ENCODE data around the gene PMM1. TPM values are rescaled to one million over a fixed set of nuclear protein-coding genes. Genes with fewer than 3 reads are reported as not detected.

PMM1 gene
- total RNA-seq, 1 experiment from 2014 or later, result 30.5 TPM

DNA sequence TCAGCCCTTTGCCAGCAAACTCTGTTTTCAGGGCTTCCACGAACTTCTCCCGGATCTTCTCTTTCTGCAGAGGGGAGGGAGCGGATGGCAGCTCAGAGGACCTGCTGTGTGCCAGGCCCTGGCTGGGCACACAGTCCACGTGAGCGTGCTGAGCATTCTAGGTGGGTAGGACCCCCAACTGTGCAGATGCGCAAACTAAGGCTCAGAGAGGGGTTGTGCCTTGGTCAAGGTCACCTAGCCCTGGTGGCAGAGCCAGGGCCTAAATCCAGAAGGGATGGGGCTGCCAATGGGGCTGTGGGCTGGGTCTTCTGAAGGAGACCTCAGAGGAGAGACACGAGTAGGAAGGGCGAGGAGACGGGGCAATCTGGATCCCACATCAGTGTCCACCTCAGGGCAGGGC, 10.8 kb downstream of the PMM1 start:
- no peaks in the 10 kb centered on the region for H3K36me3 ChIP-seq (ENCODE audit: control insufficient read depth, insufficient read depth, low read length)
- DNase-seq (ENCODE audit: low read depth, low spot score), result no peak
- CTCF ChIA-PET, result no interaction called here
- H3K9me3 ChIP-seq (ENCODE audit: control insufficient read depth, insufficient read depth, low read depth, low read length), result no peaks in the 10 kb centered on the region
- POLR2A ChIA-PET, result no interaction called here
- no peaks in the 10 kb centered on the region for H3K27me3 ChIP-seq (ENCODE audit: control insufficient read depth, insufficient read depth, low read length)
- intact Hi-C loops (cut with micrococcal nuclease; ENCODE audit: unreplicated experiment) (no loop called here), in situ Hi-C loops (cut with HindIII; ENCODE audit: low pct_unique_long_range_greater_than_20kb, low sequenced_read_pairs) (no loop called here)
- TF ChIP-seq, protein P1, sequence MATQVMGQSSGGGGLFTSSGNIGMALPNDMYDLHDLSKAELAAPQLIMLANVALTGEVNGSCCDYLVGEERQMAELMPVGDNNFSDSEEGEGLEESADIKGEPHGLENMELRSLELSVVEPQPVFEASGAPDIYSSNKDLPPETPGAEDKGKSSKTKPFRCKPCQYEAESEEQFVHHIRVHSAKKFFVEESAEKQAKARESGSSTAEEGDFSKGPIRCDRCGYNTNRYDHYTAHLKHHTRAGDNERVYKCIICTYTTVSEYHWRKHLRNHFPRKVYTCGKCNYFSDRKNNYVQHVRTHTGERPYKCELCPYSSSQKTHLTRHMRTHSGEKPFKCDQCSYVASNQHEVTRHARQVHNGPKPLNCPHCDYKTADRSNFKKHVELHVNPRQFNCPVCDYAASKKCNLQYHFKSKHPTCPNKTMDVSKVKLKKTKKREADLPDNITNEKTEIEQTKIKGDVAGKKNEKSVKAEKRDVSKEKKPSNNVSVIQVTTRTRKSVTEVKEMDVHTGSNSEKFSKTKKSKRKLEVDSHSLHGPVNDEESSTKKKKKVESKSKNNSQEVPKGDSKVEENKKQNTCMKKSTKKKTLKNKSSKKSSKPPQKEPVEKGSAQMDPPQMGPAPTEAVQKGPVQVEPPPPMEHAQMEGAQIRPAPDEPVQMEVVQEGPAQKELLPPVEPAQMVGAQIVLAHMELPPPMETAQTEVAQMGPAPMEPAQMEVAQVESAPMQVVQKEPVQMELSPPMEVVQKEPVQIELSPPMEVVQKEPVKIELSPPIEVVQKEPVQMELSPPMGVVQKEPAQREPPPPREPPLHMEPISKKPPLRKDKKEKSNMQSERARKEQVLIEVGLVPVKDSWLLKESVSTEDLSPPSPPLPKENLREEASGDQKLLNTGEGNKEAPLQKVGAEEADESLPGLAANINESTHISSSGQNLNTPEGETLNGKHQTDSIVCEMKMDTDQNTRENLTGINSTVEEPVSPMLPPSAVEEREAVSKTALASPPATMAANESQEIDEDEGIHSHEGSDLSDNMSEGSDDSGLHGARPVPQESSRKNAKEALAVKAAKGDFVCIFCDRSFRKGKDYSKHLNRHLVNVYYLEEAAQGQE (IDR thresholded peaks at IDR 0.05; ENCODE audit: insufficient read depth in 1 of 2, low read depth in 2 of 2, low read length in 1 of 2), result no peak
- TF ChIP-seq TCF7L2 (IDR thresholded peaks at IDR 0.05; ENCODE audit: low read depth, low read length) (no peak), SIN3A (IDR thresholded peaks at IDR 0.05; ENCODE audit: borderline replicate concordance, insufficient read depth, low read depth, low read length) (no peak), POLR2AphosphoS5 (IDR thresholded peaks at IDR 0.05; ENCODE audit: low read depth, low read length) (no peak)
- TF ChIP-seq, protein P2, sequence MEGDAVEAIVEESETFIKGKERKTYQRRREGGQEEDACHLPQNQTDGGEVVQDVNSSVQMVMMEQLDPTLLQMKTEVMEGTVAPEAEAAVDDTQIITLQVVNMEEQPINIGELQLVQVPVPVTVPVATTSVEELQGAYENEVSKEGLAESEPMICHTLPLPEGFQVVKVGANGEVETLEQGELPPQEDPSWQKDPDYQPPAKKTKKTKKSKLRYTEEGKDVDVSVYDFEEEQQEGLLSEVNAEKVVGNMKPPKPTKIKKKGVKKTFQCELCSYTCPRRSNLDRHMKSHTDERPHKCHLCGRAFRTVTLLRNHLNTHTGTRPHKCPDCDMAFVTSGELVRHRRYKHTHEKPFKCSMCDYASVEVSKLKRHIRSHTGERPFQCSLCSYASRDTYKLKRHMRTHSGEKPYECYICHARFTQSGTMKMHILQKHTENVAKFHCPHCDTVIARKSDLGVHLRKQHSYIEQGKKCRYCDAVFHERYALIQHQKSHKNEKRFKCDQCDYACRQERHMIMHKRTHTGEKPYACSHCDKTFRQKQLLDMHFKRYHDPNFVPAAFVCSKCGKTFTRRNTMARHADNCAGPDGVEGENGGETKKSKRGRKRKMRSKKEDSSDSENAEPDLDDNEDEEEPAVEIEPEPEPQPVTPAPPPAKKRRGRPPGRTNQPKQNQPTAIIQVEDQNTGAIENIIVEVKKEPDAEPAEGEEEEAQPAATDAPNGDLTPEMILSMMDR (IDR thresholded peaks at IDR 0.05), result no peak
- no peak overlapping the region for H3K4me3 ChIP-seq (ENCODE audit: low read depth in 2 of 2, low read length in 2 of 2)
- H3K27ac ChIP-seq (ENCODE audit: low read length), result no peak overlapping the region
- no peak for ATAC-seq
- no peaks in the 10 kb centered on the region; the same call in 1 of the 2 replicates for H3K4me1 ChIP-seq (ENCODE audit: control insufficient read depth, insufficient read depth, low read length)
- BruUV-seq (replicated peaks), result no TSS peak

DNA sequence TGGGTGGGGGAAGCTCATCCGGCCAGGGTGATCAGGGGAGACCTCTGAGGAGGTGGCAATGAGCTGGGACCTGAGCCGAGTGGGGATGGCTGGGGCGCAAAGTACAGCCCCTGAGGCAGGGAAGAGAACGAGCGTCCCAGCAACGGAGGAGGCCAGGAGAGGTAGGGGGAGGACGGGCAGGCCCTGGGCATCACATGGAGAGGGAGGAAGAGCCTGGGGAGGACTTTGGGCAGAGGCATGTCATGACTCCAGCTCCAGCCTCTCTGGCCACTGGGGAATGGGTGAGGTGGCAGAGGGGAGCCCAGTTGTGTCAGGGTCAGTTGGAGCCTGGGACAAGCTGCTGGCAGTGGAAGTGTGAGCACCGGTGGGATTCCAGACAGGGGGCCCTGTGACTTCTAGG, 11.5 kb downstream of the PMM1 start:
- POLR2A ChIA-PET, result no interaction called here
- CTCF ChIA-PET, result interaction anchor here (1.3 kb wide), 1 partner anchor 10 kb away, joined by 3 read pairs; no protein-coding TSS in a partner anchor

More for the DNA sequence above, 11.5 kb downstream of the PMM1 start:
- in situ Hi-C loops (cut with HindIII; ENCODE audit: low pct_unique_long_range_greater_than_20kb, low sequenced_read_pairs), result no loop called here
- Histone ChIP-seq H3K27me3 (ENCODE audit: control insufficient read depth, insufficient read depth, low read length) (no peaks in the 10 kb centered on the region), H3K4me3 (ENCODE audit: low read depth in 2 of 2, low read length in 2 of 2) (no peak overlapping the region), H3K9me3 (ENCODE audit: control insufficient read depth, insufficient read depth, low read depth, low read length) (no peaks in the 10 kb centered on the region), H3K4me1 (ENCODE audit: control insufficient read depth, insufficient read depth, low read length) (no peaks in the 10 kb centered on the region; the same call in 1 of the 2 replicates), H3K36me3 (ENCODE audit: control insufficient read depth, insufficient read depth, low read length) (no peaks in the 10 kb centered on the region), H3K27ac (ENCODE audit: low read length) (no peak overlapping the region)
- no TSS peak for BruUV-seq (replicated peaks)
- intact Hi-C loops (cut with micrococcal nuclease; ENCODE audit: unreplicated experiment), result no loop called here
- ATAC-seq (no peak), DNase-seq (ENCODE audit: low read depth, low spot score) (no peak)
- TF ChIP-seq POLR2AphosphoS5 (IDR thresholded peaks at IDR 0.05; ENCODE audit: low read depth, low read length), result no peak
- no peak for TF ChIP-seq TCF7L2 (IDR thresholded peaks at IDR 0.05; ENCODE audit: low read depth, low read length)
- TF ChIP-seq, protein P2 (IDR thresholded peaks at IDR 0.05), result no peak
- TF ChIP-seq SIN3A (IDR thresholded peaks at IDR 0.05; ENCODE audit: borderline replicate concordance, insufficient read depth, low read depth, low read length), result no peak
- TF ChIP-seq, protein P1 (IDR thresholded peaks at IDR 0.05; ENCODE audit: insufficient read depth in 1 of 2, low read depth in 2 of 2, low read length in 1 of 2), result no peak
